ENCODE measurements around the gene DNASE2B.

Gene DNASE2B

GRCh38 chr1:84363622-84364021, 34.7 kb upstream of the DNASE2B start:
- TF ChIP-seq POLR2A (IDR thresholded peaks at IDR 0.05; ENCODE audit: extremely low read depth, insufficient read length) (no peak), MAX (IDR thresholded peaks at IDR 0.05; ENCODE audit: low read depth, low read length) (no peak), MYC (IDR thresholded peaks at IDR 0.05; ENCODE audit: low read depth, low read length) (no peak)
- TF ChIP-seq, protein P1, sequence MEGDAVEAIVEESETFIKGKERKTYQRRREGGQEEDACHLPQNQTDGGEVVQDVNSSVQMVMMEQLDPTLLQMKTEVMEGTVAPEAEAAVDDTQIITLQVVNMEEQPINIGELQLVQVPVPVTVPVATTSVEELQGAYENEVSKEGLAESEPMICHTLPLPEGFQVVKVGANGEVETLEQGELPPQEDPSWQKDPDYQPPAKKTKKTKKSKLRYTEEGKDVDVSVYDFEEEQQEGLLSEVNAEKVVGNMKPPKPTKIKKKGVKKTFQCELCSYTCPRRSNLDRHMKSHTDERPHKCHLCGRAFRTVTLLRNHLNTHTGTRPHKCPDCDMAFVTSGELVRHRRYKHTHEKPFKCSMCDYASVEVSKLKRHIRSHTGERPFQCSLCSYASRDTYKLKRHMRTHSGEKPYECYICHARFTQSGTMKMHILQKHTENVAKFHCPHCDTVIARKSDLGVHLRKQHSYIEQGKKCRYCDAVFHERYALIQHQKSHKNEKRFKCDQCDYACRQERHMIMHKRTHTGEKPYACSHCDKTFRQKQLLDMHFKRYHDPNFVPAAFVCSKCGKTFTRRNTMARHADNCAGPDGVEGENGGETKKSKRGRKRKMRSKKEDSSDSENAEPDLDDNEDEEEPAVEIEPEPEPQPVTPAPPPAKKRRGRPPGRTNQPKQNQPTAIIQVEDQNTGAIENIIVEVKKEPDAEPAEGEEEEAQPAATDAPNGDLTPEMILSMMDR (IDR thresholded peaks at IDR 0.05; ENCODE audit: low read depth, low read length): no peak
- no peak for DNase-seq (ENCODE audit: low read depth)
- H3K4me3 ChIP-seq (ENCODE audit: low read depth, low read length): no peak overlapping the region

DNA sequence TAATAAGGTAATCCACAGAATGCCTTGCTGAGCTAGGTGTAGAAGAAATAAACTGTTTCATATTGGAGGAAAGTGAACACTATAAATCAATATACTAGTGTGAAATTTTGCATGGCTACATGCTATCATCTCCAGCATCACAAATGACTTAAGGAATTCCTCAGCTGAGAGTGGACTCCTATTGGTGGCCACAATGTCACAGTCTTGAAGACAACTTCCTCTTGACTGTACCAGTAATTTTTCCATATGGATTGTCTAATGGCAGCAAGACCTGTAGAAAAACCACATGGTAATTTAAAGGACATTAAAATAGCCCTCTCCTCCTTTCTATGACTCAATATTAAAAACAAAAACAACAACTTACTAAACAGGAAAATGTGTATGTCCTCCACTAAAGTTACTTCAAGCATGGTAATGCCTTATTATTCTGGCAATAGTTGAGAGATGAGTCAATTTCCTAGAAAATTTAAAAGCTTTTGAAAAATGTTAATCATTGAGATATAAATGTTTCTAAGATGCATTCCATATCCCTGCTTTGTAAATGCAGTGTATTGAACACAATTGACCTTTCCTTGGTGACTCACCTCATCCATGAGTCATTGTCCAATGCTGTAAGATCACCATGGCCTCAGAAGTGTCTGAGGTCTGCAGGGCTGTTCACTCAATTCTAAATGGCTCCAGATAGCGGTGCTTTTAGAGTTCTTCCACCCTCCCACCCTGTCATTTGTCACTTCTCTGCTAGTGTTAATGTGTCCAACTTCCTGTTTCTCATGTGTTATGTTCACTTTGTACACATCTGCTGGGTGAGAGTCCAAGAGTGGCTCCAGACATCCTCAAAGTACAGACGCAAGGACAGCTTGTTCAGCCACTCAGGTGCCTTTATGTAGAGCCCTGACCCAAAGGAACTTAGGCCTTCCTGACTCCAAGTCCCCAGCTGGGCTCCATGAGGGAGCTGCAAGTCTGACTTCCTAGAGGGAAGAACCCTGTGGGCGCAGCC, 32.8 kb upstream of the DNASE2B start:
- TF ChIP-seq, protein P1 (IDR thresholded peaks at IDR 0.05; ENCODE audit: low read depth, low read length): no peak
- TF ChIP-seq MAX (IDR thresholded peaks at IDR 0.05; ENCODE audit: low read depth, low read length) (no peak), POLR2A (IDR thresholded peaks at IDR 0.05; ENCODE audit: extremely low read depth, insufficient read length) (no peak), MYC (IDR thresholded peaks at IDR 0.05; ENCODE audit: low read depth, low read length) (no peak)
- DNase-seq (ENCODE audit: low read depth): peak; percentile 74
- H3K4me3 ChIP-seq (ENCODE audit: low read depth, low read length): no peak overlapping the region

- no peak overlapping the region for H3K4me3 ChIP-seq (ENCODE audit: low read depth, low read length)
- DNase-seq (ENCODE audit: low read depth): no peak
- TF ChIP-seq POLR2A (IDR thresholded peaks at IDR 0.05; ENCODE audit: extremely low read depth, insufficient read length): no peak
- TF ChIP-seq MAX (IDR thresholded peaks at IDR 0.05; ENCODE audit: low read depth, low read length): no peak
- no peak for TF ChIP-seq MYC (IDR thresholded peaks at IDR 0.05; ENCODE audit: low read depth, low read length)
- TF ChIP-seq, protein P1 (IDR thresholded peaks at IDR 0.05; ENCODE audit: low read depth, low read length): no peak
Observed at GRCh38 chr1:84366786-84367185, 31.5 kb upstream of the DNASE2B start.

GRCh38 chr1:84367219-84367618, 31.1 kb upstream of the DNASE2B start:
- DNase-seq (ENCODE audit: low read depth): no peak
- no peak overlapping the region for H3K4me3 ChIP-seq (ENCODE audit: low read depth, low read length)
- TF ChIP-seq POLR2A (IDR thresholded peaks at IDR 0.05; ENCODE audit: extremely low read depth, insufficient read length) (no peak), MYC (IDR thresholded peaks at IDR 0.05; ENCODE audit: low read depth, low read length) (no peak)

DNA sequence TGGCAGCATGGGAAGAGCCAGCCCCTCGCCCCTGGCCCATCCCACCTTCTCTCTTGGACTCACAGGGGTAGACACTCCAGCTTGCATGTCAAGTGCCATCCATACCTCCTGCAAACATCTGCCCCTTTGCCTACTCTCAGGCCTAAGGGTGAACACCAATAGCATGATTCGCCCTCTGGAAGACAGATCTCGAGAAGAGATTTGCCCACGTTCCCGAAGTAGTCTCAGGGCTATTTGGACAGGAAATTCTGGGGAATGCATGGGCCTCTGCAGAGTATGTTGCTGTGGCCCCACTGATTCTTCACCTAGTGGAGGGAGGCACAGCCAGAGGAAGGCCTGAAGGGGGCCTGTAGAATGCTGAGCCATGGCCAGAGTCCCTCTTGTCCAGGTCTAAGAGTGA, 29.8 kb upstream of the DNASE2B start:
- no peak for DNase-seq (ENCODE audit: low read depth)
- no peak overlapping the region for H3K4me3 ChIP-seq (ENCODE audit: low read depth, low read length)
- TF ChIP-seq MYC (IDR thresholded peaks at IDR 0.05; ENCODE audit: low read depth, low read length): no peak
- TF ChIP-seq POLR2A (IDR thresholded peaks at IDR 0.05; ENCODE audit: extremely low read depth, insufficient read length): no peak
- no peak for TF ChIP-seq MAX (IDR thresholded peaks at IDR 0.05; ENCODE audit: low read depth, low read length)
- TF ChIP-seq, protein P1 (IDR thresholded peaks at IDR 0.05; ENCODE audit: low read depth, low read length): no peak

DNA sequence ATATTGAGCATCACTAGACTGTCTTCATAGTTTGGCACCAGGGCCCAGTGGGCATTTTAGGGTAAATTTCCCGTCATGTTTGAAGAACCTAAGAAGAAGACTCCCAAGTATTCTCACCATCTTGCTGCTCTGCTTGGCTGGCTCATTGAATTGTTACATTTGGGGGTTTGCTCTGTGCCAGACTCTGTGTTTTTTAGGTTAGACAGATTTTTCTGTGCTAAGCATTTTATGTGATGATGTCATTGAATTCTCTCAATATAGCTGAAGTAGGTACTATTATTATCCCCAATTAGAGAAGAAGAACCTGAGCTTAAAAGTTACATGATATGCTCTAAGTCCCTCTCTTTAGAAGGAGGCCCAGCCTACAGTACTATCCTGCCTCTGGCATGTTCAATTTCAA, 28.0 kb upstream of the DNASE2B start:
- H3K4me3 ChIP-seq (ENCODE audit: low read depth, low read length): no peak overlapping the region
- TF ChIP-seq MYC (IDR thresholded peaks at IDR 0.05; ENCODE audit: low read depth, low read length): no peak
- no peak for TF ChIP-seq MAX (IDR thresholded peaks at IDR 0.05; ENCODE audit: low read depth, low read length)
- no peak for TF ChIP-seq POLR2A (IDR thresholded peaks at IDR 0.05; ENCODE audit: extremely low read depth, insufficient read length)
- TF ChIP-seq, protein P1 (IDR thresholded peaks at IDR 0.05; ENCODE audit: low read depth, low read length): no peak
- no peak for DNase-seq (ENCODE audit: low read depth)
